GM18520 (cell line): ENCODE data around the gene LCT.
A peak's percentile ranks its signal among the peaks of the same experiment; 100 is the strongest.
"Not testable (repeated sequence)": the region's sequence is repeated elsewhere in the genome, so short reads cannot be mapped to it uniquely, and the experiment has no call there.

Source experiments
- ATAC-seq: cut with Tn5 transposase; IDR thresholded peaks from one replicate; pipeline ENCODE4 v1.9.1; 2021; ENCODE audit not compliant: unreplicated experiment

The LCT gene

DNA sequence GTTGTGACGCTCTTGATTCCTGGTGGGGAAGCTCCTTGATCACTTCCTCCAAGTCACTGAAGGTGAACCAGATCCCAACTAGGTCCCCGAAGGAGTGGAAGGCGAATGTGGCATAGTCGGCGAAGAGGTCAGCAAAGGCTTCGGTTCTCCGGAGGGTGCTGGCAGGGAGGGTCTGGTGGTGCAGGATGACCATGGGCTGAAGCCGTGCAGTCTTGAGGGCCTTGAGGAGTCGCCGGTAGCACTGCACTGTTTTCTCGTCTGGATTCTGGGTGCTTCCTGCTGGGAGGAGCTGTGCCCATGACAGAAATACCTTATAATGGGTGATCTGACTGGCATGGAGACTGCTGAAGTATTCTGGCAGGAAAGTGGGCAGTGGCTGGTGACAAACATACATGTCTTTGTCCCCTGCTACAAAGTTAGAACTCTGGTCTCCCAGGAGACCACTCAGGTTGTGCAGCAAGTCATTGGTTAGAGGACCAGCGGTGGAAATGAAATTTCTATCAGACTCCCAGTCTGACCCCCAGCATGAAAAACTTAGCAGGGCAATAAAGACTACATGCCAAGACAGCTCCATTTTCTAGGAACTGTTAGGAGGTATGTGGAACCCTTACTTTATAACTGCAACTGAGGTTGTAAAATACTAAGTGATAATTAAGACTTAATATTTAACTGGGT, at the start of gene LCT:
Gene LCT, minus strand, starts transcription at position 589 of the 675 bp plus-strand sequence. Its CDS starts 15 bp downstream, at position 574.
- no peak for ATAC-seq

DNA sequence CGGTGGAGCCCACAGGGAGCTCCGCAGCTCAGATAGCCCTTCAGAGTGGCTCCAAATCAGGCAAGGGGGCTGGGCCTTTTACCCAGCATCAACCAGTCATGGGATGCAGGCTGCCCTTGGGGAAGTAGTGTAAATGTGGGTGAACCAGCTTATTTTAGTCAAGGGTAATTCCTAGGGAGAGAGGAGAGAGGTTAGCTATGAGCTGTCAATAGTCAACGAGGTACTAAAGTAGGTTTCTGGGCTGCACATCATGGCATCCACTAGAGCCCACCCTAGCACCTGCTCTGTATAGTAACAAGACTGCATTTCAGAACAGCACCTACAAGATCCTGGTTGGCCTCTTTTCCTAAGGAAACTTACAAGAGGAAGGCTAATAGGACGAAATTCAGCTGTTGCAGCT, 48.7 kb upstream of the LCT start:
- no peak for ATAC-seq

DNA sequence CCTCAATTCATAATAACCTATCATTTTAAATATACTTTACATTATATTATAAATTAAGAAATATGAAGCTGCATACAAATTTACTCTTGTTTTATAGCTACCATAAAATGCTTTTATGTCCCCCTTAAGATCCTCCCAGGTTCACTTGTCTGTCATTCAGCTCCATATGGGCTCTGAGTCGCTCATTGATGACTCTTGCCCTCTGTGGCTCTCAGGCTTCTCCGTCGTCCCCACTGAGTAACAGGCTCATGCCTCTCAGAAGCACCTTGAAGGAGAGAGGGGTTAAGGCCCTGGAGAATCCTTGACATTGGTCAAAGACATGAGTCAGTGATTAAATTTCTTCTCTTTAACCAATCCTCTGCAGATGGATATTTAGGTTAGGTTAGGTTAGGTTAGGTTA, 45.4 kb upstream of the LCT start:
- ATAC-seq, result no peak

DNA sequence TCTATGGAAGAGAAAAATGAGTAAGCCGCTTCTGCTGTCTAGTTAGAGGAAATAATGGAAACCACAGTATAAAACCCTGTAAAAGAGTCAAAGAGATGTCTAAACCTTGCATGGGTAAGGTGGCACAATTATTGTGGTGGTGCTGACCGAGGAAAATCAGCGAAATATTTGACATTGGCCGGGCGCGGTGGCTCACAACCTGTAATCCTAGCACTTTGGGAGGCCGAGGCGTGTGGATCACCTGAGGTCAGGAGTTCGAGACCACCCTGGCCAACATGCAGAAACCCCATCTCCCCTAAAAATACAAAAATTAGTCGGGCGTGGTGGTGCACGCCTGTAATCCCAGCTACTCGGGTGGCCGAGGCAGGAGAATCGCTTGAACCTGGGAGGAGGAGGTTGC, 39.8 kb upstream of the LCT start:
- not testable (repeated sequence) for ATAC-seq

DNA sequence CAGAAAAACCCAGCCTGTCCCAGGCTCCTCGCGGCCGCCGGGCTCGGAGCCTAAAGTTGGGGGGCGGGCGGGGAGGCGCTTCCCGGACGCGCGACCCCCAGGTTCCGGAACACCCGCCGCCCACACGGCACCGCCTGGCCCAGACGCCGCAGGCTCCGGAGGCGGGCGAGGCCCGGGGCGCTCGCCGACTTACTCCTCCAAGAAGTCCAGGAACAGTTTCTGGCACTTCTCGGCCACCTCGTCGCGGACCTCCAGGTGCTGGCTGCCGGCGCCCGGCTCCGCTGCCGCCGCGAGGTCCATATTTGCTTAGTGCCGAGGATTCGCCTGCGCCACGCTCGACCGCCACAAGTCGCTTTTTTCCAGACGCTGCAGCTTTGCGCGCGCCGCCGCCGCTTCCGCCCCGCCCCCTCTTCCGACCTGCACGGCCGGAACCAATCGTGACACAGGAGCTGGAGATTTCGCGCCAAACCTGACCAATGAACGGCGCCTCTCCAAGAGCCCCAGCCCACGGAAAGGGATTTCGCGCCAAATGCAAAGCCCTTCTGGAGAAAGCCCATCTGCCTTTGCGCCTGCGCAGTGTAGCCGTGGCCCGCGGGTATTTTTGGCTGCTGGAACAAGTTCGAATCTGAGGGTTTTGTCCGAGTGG, 39.2 kb upstream of the LCT start, which contains the start of gene MCM6:
Gene MCM6, minus strand, starts transcription at position 378 of the 646 bp plus-strand sequence. Its CDS starts 78 bp downstream, at position 300.
- ATAC-seq, result peak; percentile 87

DNA sequence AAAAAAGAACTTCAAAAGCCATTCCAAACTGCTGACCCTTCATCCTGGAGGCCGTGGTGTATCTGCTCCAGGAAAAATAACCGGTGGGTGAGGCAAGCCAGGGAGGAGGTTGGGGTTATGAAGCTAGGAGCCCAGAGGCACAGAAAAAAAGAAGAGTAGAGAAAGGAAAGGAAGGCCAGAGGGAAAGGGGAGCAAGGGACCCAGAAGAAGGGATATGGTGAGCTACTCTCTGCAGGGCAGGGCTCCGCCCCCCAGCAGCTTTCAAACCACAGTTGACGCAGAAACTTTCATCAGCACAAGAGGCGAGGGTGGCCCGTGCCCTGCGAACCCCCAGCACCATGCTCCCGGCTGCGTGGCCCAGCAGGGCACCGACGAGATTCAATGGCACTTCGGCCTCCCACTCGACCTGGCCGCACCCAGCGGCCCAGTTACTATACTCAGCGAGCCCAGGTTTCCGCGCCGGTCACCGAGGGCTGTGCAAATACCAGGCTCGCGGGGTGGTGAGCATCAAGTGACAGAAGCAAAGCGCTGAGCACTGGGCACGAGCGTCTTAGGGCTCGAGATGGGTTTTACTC, 38.6 kb upstream of the LCT start:
- ATAC-seq, result peak; percentile 36

DNA sequence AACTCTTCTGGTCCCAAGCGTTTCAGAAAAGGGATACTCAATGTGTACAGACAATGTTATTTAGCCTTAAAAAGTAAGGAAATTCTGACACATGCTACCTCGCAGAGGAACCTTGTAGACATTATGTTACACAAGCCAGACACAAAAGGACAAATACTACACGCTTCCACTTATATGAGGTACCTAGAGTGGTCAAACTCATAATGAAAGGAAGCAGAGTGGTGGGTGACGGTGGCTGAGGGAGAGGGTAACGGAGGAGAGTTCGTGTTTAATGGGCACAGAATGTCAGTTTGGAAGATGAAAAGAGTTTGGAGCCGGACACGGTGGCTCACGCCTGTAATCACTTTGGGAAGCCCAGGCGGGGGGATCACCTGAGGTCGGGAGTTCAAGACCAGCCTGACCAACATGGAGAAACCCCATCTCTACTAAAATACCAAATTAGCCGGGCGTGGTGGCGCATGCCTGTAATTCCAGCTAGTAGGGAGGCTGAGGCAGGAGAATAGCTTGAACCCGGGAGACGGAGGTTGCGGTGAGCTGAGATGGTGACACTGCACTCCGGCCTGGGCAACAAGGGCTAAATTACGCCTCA, 37.9 kb upstream of the LCT start:
- no peak for ATAC-seq

DNA sequence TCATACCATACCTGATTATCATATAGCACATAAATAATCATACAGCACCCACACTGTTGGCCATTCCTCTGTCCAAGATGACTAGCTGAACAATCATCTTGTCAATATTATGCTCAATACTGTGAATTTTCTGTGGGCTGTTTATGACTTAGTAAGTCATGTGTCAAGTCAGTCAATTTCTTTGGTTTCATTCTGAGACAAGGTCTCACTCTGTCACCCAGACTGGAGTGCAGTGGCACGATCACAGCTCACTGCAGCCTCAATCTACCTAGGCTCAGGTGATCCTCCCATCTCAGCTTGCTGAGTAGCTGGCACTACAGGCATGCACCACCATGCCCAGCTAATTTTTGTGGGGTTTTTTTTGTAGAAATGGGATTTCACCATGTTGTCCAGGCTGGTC, 33.6 kb upstream of the LCT start:
- ATAC-seq, result peak; percentile 69

DNA sequence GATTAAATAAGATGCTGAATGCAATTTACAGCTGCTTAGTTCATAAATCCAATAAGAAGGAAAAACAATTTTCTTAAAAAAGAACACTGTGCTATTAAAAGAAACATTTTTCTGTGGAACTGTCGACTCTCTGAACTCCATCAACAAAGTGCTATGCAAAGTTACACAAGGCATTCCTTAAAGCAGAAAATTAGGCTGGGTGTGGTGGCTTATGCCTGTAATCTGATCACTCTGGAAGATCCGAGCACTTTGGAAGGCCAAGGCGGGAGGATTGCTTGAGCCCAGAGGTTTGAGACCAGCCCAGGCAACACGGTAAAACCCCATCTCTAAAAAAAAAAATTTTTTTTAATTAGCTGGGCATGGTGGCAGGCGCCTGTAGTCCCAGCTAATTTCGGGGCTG, 26.2 kb upstream of the LCT start:
- no peak for ATAC-seq

DNA sequence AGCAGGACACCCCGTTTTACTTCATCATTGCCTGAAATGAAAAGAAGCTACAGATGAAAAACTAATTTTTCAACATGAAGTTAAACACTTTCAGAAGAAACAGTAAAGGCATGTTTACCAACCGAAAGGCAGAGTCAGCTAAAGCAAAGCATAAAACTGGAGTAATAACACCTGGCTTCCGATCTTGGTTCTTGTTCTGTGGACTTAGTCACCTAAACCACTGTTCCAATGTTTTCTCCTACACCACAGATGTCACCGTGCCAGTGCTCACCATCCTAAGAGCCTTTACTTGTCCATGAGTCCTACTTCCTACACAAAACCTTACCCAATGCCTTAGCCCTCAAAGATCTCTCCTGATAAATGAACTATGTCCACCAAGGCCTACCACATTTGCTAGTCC, 25.7 kb upstream of the LCT start:
- no peak for ATAC-seq

DNA sequence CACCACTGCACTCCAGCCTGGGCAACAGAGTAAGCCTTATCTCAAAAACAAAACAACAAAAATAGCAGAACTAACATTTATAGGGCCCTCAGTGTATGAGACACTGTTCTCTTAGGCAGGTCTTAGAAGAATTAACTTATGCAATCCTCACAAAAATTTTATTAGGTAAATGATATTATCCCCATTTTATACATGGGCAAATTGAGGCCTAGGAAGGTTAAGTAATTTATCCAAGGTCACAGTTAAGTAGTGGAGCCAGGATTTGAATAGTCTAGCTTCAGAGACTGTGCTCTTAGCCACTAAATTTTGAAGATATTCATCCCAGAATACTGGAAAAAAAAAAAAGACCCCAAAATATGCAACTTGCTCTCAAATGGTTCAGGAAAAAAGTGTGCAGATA, 16.4 kb upstream of the LCT start:
- ATAC-seq, result no peak

DNA sequence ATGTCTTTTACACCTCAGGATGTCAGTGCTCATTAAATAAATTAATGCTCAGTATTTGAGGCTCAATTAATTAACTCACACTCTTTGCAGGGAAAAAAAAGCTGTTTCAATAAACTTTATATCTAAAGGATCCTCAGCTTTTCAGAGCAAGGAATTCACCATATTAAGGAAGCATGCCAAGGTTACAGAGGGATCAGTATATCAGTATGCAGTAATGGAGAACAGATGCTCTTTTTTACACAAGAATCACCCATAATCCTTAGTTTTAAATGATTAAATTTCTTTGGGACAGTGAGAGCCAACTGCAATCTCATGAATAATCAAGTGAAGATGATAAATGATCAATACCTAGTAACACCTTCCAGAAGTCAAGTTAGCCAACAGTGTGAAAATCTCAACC, 14.9 kb upstream of the LCT start:
- ATAC-seq, result no peak

DNA sequence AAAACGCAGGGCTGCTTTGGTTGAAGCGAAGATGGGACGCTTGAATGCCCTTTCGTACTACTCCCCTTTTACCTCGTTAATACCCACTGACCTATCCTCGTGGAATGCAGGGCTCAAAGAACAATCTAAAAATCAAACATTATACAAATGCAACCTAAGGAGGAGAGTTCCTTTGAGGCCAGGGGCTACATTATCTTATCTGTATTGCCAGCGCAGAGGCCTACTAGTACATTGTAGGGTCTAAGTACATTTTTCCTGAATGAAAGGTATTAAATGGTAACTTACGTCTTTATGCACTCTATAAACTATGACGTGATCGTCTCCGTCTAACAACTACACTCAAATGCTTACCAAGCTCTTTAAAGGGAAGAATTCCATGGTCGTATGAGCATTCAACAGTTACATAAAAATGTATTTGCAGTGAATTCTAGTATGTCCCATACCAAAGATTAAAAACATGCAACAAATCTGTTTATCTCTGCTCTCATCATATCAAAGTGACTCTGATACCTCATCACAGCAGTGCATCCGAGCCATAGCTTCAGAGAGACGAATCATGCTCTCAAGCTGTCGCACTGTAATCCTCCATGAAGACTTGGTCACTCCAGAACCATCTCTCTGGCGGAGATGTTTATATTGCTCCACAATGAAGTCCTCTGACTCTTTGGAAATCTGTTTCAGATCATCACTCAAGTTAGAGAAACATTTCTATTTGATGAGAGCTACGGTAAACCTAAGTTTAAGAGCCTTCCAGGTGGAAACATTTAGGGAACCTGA, 14.1 kb upstream of the LCT start:
- no peak for ATAC-seq

DNA sequence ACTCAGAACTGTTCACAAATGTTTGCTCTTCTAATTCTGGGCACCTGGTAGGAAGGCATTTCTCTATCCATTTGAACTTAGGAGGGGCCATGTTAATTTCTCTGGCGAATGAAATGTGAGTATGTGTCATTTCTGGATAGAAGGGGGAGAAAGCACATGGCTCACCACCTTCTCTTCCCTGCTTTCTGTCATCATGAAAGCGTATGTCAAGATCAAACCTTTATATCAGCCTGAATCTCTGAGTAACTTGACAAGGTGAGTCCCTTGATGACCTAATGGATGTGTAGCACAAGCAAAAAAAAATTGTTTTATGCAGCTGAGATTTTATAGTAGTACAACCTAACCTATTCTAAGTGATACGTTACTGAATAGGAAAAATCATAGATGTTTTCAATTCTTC, 12.1 kb upstream of the LCT start:
- no peak for ATAC-seq

DNA sequence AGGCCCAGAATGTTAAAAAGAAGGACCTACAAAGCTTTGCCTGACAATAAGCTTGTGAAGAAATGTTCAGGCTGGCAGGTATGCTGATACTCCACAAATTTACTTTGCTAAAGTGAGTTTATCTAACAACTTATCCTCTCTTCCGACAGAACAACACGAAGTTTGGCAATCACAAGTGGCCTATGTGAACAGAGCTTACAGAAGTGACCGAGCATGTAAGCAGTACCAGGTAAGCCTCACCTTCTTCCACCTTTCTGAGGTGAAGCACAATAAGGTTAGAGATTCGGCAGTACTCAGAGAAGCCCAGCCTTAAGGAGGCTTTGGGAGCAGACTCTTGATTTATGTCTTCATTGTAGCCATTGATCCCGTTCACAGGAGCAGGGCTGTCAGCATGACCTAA, 9.0 kb upstream of the LCT start:
- ATAC-seq, result no peak

DNA sequence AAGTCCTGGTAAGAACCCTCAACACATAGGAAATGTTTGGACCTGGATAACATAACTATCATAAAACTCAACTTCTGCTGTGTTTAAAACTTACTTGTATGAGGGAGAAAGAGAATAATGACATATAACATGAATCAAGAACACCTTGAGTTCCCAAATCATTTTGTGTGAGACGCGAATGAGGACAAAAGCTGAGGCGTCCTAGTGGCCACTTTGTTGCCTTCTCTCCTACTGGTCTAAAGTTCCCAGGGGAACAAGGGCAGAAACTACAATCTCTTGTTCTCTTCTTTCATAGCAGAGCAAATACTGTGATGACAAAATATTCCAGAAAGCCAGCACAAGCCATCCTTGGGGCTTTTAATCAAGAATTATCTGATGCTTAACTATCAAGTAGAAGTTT, 8.3 kb upstream of the LCT start:
- no peak for ATAC-seq

DNA sequence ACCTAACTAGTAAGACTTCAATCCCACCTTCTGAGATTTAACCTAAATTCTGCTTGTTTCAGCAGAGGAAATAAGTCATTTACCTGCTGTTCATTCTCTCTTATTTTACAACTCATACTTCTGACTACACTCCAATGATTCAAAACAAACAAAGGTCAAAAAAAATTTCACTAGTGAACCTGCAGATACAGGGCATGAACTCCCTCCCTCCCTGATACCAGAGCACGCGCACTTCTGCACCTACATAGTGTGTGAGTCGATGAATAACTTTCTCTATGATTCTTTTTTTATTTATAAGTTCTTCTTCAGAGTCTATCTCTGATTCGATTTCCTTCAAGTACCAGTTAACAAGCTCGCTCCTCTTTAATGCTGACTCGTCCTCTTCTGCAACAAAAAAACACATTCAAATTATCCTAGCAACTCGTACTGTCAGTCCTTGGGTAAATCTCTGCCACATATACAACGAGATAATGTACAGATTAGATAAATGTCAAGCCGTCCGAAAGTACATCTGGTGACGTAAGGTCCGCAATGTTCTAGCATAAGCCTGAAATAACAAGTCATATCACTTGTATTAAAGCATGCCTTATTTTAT, 7.4 kb upstream of the LCT start:
- ATAC-seq, result no peak

DNA sequence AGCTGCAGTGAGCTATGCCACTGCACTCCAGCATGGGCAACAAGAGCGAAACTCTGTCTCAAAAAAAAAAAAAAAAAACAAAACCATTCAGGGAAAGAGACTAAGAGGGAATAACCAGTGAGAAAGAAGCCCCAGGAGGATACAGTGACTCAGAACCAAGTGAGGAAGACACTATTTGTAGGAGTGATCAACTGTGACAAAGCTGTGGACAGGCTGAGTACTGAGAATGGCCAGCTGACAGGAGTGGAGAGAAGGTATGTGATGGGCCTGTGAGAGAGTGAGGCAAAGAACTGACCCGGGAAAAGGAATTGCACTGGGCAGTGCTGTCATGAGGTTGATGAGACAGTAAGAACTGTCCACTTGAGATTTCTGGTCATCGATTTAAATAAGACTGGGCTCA, 6.7 kb upstream of the LCT start:
- ATAC-seq, result no peak

DNA sequence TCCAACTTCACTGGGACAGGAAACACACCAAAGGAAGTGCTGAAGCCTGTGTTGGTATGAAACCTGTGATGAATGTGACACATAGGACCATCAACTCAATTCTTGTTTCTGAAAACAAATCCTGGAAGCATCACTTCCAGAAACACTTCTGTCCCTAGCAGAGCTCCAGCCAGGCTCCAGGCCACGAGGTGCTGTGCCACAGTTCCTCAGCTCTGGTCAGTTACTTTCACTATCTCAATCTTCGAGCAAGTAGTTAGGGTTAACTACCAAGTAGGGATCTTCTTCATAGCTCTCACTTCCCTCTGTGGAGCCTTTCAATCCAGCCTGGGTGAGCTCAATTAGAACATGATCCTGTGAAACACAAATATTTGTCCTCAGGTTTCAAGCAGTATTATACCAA, 3.6 kb upstream of the LCT start:
- ATAC-seq, result no peak

DNA sequence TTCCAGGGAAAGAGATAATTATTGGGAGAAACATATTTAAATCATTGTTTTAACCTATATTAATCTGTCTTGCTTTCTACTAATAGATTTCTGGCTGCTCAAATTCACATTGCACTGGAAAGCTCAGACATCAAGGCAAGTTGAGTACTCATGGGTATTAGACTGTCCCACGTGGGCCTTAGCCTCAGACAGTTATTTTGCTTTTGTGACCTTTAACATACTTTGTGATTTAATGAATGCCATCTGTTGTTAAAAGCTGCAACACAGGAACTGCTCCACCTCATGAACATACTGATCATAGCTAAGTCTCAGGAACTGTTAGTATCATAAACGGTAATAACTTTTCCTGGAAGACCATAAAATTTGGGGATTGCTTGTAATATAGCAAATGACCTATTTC, 2.7 kb upstream of the LCT start:
- ATAC-seq, result no peak

DNA sequence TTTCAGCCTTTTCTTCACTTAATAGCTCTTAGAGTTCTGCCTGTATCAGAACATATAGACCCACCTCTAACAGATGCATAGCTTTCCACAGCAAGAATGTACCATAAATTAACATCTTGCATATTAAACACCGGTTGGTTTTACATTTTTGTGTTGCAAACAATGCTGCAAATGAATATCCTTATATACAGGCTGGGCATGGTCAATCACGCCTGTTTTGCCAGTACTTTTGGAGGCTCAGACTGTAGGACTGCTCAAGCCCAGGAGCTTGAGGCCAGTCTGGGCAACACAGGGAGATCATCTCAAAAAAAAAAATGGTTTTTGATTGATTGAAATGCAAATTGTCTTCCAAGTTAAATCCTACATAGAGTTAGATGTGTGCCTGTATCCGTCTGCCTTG, 1.5 kb upstream of the LCT start:
- no peak for ATAC-seq
